Measurements from ENCODE around the gene MYBBP1A.

MYBBP1A gene

GRCh38 chr17:4520894-4521600 lies 34.1 kb downstream of the MYBBP1A start:
- FAIRE-seq = no peak
- no peak for DNase-seq (ENCODE audit: low spot score)

GRCh38 chr17:4520060-4520893 lies 34.9 kb downstream of the MYBBP1A start:
- FAIRE-seq (no peak), DNase-seq (ENCODE audit: low spot score) (no peak)

DNA sequence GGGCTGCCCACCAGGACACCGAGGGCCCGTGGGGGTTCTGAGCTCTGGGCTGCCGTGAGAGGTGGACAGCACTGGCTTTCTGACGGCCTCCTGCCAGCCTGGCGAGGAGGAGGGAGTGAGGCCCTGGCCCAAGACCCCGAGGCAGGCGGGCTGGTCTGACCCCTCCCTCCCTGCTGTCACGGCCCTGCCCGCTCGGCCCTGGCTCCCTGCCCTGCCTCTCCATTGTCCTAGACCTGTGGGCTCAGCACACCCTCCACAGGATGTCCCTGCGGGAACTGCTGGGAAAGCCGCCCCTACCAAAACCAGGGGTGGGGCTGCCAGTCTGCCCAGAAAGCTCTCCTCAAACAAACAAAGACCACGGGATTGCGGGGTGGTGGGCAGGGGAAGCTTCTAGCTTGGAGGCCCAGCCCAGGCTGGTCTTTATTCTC lies 35.8 kb downstream of the MYBBP1A start:
- FAIRE-seq (no peak), DNase-seq (ENCODE audit: low spot score) (no peak)

DNA sequence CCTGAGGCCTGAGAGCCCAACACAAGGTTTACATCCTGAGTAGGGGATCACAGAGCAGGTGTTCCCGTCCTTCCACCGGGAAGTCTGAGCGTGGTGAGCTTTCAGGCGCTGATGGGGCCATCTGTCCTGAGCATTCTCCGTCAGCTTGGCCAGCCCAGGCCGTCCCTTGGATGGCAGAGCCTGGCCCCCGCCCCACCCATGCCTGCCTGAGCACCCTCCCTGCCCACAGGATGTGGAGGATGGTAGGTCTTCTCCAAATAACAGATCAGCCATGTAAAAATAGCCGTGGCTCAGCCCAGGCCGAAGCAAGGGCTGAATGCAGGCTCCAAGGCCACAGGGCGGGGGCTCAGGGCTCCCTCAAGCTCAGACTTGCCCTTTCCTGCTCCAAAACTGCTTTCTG lies 36.3 kb downstream of the MYBBP1A start:
- DNase-seq (ENCODE audit: low spot score) (no peak), FAIRE-seq (no peak)

DNA sequence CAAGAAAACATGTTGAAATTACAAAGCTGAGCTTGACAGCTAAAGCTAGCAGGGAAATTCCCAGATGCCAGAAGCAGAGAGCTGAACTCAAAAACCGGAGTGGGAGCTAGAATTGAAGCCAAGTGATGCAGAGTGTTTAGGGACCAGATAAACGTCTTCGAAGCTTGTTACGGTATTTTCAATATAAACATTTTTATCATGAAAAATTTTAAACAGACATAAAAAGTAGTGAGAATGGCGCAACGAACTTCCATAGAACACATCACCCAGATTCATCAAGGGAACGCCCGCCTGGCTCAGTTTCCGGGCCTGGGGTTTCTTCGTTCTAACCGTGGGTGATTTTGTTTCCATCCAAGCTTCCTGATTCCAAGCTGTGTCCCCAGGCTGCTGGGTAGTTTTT lies 38.4 kb downstream of the MYBBP1A start:
- no peak for DNase-seq (ENCODE audit: low spot score)
- FAIRE-seq = no peak

DNA sequence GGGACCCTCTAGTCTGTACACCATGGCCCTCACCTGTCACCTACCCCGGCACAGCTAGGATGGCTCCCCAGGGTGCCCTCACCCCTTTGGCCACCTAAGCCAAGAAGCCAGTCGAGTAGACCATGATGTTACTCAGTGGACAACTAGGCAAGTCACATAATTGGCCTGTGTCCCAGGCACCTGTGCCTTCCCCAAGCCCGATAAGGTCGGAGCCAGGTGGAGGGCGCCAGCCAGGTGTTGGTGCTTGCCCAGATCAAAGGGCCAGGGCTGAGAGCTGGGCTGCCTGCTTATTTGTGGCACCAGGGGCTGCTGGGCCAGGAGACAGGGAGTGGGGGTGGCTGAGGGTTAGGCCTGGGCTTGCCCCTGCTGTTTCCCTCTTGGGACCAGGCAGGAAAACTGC lies 39.7 kb downstream of the MYBBP1A start:
- DNase-seq (ENCODE audit: low spot score) (no peak), FAIRE-seq (no peak)

- no peak for DNase-seq (ENCODE audit: low spot score)
- FAIRE-seq = no peak
Observed at GRCh38 chr17:4514779-4515178, 40.4 kb downstream of the MYBBP1A start.

GRCh38 chr17:4514206-4514605 lies 41.0 kb downstream of the MYBBP1A start:
- no peak for FAIRE-seq
- no peak for DNase-seq (ENCODE audit: low spot score)

- DNase-seq (ENCODE audit: low spot score) (no peak), FAIRE-seq (no peak)
Observed at GRCh38 chr17:4513113-4514032, 41.8 kb downstream of the MYBBP1A start.

DNA sequence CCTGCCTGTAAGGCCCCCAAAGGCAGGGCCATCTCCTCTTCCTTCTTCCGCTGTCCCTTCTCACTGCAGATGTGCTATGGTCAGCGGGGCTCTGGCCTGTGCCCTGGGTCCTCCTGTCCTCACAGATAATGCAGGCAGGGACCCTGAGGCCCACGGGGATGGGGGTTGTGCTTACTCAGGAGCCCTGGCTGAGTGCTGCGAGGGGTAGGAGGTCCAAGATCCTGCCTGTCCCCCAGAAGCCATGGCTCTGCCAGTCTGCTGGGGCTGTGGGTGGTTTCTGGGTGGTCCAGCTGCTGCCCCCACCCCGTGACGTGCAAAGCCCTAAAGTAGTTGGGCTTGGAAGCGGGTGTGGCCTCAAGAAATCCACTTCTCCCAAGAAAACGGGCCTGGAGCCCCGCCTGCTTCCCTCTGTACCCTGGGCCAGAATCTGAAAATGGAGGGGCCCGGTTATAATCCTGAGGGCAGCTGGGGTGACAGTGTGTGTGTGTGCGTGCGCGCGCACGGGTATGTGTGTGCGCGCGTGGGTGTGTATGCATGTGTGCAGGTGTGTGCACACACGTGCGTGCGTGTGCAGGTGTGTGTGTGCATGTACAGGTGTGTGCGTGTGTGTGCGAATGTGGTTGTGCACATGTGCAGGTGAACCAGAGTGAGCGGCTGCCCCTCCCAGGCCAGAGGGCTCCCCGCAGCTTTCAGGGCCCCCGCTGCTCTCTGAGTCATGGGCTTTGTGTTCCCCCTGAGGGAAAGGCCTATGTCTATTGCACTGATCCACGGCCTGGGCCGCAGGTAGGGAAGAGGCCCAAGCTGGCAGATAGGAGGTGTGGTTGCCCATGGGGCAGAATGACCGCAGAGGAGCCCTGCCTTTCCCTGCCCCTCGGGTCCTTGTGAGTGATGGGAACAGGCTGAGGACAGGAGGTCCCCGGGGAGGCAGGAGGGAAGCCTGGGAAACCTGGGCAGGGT lies 42.8 kb downstream of the MYBBP1A start:
- no peak for FAIRE-seq
- no peak for DNase-seq (ENCODE audit: low spot score)

DNA sequence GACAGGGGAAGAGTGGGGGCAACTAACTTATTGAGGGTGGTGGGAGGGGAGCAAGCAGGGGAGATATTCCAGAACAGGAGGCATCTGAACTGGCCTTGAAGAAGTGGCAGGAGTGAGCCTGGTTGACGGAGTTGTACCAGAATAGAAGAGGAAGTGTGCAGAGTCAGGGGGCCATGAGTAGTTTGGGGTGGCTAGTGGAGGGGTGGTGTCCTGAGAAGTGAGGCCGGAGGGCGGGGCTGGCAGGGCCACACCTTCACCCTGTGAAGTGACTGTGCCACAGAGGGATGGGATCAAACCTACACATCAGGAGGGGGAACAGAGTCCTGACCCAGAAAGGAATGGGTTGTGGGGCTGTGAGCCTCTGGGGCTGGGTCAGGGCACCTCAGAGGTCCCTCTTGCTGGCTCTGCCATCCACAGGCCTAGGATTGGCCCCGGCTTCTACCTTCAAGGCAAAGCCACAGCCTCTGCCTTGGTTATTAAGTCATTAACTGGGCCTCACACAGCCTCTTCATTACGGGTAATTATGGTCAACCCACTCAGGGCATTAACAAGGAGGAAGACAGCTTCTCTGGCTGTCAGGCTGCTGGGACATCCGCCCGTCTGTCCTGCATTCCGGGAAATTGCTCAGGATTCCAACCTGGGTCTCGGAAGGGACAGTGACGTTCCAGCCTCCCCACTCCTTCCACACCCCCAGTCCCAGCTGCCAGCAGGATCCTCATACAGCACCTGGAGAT lies 43.8 kb downstream of the MYBBP1A start:
- DNase-seq (ENCODE audit: low spot score) = no peak
- no peak for FAIRE-seq

DNA sequence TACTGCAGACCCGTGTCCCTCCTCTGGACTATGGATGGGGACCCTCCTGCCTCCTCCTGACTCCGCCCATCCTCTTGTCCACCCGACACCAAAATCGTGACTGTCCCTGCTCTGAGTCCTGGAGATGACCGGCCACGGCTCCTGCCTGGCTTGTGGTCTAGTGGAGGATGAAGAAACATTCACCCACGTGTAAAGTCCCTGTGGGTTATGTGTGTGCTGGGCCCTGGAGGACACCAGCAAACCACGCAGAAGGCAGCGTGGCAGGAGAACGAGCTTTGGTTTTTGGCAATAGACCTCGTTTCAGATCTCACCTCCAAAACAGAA lies 44.6 kb downstream of the MYBBP1A start:
- FAIRE-seq (no peak), DNase-seq (ENCODE audit: low spot score) (no peak)

GRCh38 chr17:4509923-4510617 lies 45.1 kb downstream of the MYBBP1A start:
- no peak for FAIRE-seq

GRCh38 chr17:4509401-4509800 lies 45.8 kb downstream of the MYBBP1A start:
- DNase-seq (ENCODE audit: low spot score) (no peak), FAIRE-seq (no peak)

More at GRCh38 chr17:4509923-4510617, 45.1 kb downstream of the MYBBP1A start:
- DNase-seq (ENCODE audit: low spot score) = no peak

DNA sequence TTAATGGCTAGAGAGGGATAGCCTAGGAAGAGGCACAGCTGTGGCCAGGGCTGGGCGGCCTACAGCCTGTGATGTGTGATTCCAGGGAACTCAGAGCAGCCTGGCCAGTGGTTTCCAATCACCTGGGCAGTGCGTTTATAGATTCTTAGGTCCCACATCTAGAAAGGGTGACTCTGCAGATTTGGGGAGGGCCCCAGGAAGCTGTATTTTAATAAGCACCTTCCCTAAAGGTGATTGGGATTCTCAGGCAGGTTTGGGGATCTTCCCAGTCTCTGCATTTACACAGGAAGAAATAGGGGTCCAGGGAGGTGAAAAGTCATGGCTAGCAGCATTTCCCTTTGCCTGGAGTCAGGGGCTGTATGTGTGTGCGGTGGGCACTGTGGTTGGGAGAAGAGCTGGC lies 47.0 kb downstream of the MYBBP1A start:
- FAIRE-seq (no peak), DNase-seq (ENCODE audit: low spot score) (no peak)

- DNase-seq (ENCODE audit: low spot score) (no peak), FAIRE-seq (no peak)
Observed at GRCh38 chr17:4507361-4508111, 47.6 kb downstream of the MYBBP1A start.

GRCh38 chr17:4506892-4507291 lies 48.3 kb downstream of the MYBBP1A start:
- no peak for DNase-seq (ENCODE audit: low spot score)
- FAIRE-seq = no peak

DNA sequence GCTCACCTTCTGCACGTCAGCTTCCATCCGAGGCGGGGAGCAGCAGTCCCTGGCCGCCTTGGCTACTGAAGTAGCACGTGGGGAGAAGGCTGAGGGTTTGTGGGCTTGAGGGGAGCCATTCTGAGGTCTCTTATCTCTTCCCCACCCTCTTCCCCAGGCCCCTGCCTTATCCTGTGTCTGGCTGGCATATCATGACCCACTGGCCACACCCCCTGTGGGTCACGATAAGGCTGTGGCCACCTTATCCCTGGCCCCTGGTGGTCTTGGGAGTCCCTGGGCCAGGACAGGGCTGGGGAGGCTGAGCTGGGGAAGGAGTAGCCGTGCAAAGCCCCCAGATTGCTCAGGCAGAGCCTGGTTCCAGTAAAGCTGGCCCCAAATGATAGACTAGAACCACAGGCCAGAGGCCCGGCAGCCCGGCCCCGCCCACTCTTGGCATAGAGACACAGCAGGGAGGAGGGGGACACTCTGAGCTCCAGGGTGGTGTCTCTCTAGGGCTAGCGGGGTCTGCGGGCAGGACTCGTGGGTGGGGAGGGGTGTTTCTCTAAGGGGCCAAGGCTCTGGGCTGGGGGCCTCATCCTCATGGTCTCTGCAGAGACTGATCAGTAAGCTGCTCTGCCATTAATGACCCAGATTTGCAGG lies 48.9 kb downstream of the MYBBP1A start:
- DNase-seq (ENCODE audit: low spot score) = no peak
- no peak for FAIRE-seq
